ENCODE results near the gene PRRC2A.

The PRRC2A gene

GRCh38 chr6:31620586-31621319, at the start of gene PRRC2A:
TSS of gene PRRC2A (plus strand) at chr6:31620715. CDS start at chr6:31622790, 2,075 bp downstream.
- Histone ChIP-seq H3K36me3 (ENCODE audit: control insufficient read depth, insufficient read depth, low read length) (peaks cover 18% of the 10 kb centered on the region), H3K4me3 (ENCODE audit: low read length) (peak within 1 kb of the TSS; percentile 95), H3K4me1 (ENCODE audit: control insufficient read depth, insufficient read depth, low read length) (peaks cover 8% of the 10 kb centered on the region), H3K27me3 (ENCODE audit: control insufficient read depth, insufficient read depth, low read length) (peaks cover 2% of the 10 kb centered on the region), H3K9ac (ENCODE audit: low read length) (peak within 1 kb of the TSS; percentile 92), H3K27ac (ENCODE audit: low read depth, low read length) (peak within 1 kb of the TSS; percentile 94)

- no peak within 1 kb of the TSS for H3K9ac ChIP-seq (ENCODE audit: low read length)
- H3K36me3 ChIP-seq (ENCODE audit: control insufficient read depth, insufficient read depth, low read length), result no peaks in the 10 kb centered on the region
- no peaks in the 10 kb centered on the region for H3K27me3 ChIP-seq (ENCODE audit: control insufficient read depth, insufficient read depth, low read length)
- peaks cover 3% of the 10 kb centered on the region for H3K4me1 ChIP-seq (ENCODE audit: control insufficient read depth, insufficient read depth, low read length)
- no peak within 1 kb of the TSS for H3K27ac ChIP-seq (ENCODE audit: low read depth, low read length)
- peak within 1 kb of the TSS; percentile 46 for H3K4me3 ChIP-seq (ENCODE audit: low read length)
Observed at GRCh38 chr6:31572041-31572911, 48.2 kb upstream of the PRRC2A start, which contains the start of gene LTA. TSS of gene LTA (plus strand) at chr6:31572289. CDS start at chr6:31572743, 454 bp downstream.

GRCh38 chr6:31573239-31574105, 47.0 kb upstream of the PRRC2A start:
- H3K9ac ChIP-seq (ENCODE audit: low read length), result no peak overlapping the region
- no peaks in the 10 kb centered on the region for H3K27me3 ChIP-seq (ENCODE audit: control insufficient read depth, insufficient read depth, low read length)
- H3K4me1 ChIP-seq (ENCODE audit: control insufficient read depth, insufficient read depth, low read length), result peaks cover 3% of the 10 kb centered on the region
- H3K4me3 ChIP-seq (ENCODE audit: low read length), result no peak overlapping the region
- H3K36me3 ChIP-seq (ENCODE audit: control insufficient read depth, insufficient read depth, low read length), result no peaks in the 10 kb centered on the region
- H3K27ac ChIP-seq (ENCODE audit: low read depth, low read length), result no peak overlapping the region

- Histone ChIP-seq H3K4me1 (ENCODE audit: control insufficient read depth, insufficient read depth, low read length) (peaks cover 3% of the 10 kb centered on the region), H3K9ac (ENCODE audit: low read length) (no peak overlapping the region), H3K4me3 (ENCODE audit: low read length) (no peak overlapping the region), H3K27me3 (ENCODE audit: control insufficient read depth, insufficient read depth, low read length) (no peaks in the 10 kb centered on the region), H3K27ac (ENCODE audit: low read depth, low read length) (peak overlapping the region; percentile 70), H3K36me3 (ENCODE audit: control insufficient read depth, insufficient read depth, low read length) (no peaks in the 10 kb centered on the region)
Observed at GRCh38 chr6:31574106-31575061, 46.1 kb upstream of the PRRC2A start.

- H3K36me3 ChIP-seq (ENCODE audit: control insufficient read depth, insufficient read depth, low read length), result no peaks in the 10 kb centered on the region
- peaks cover 3% of the 10 kb centered on the region for H3K4me1 ChIP-seq (ENCODE audit: control insufficient read depth, insufficient read depth, low read length)
- H3K27ac ChIP-seq (ENCODE audit: low read depth, low read length), result peak within 1 kb of the TSS; percentile 70
- H3K4me3 ChIP-seq (ENCODE audit: low read length), result peak within 1 kb of the TSS; percentile 65
- H3K27me3 ChIP-seq (ENCODE audit: control insufficient read depth, insufficient read depth, low read length), result no peaks in the 10 kb centered on the region
- peak within 1 kb of the TSS; percentile 45 for H3K9ac ChIP-seq (ENCODE audit: low read length)
Observed at GRCh38 chr6:31575335-31575901, 45.1 kb upstream of the PRRC2A start, which contains the start of gene TNF. TSS of gene TNF (plus strand) at chr6:31575565. CDS start at chr6:31575742, 177 bp downstream.

- Histone ChIP-seq H3K36me3 (ENCODE audit: control insufficient read depth, insufficient read depth, low read length) (no peaks in the 10 kb centered on the region), H3K27me3 (ENCODE audit: control insufficient read depth, insufficient read depth, low read length) (no peaks in the 10 kb centered on the region), H3K27ac (ENCODE audit: low read depth, low read length) (peak overlapping the region; percentile 70), H3K4me3 (ENCODE audit: low read length) (peak overlapping the region; percentile 65), H3K4me1 (ENCODE audit: control insufficient read depth, insufficient read depth, low read length) (peaks cover 3% of the 10 kb centered on the region), H3K9ac (ENCODE audit: low read length) (peak overlapping the region; percentile 45)
Observed at GRCh38 chr6:31575952-31576685, 44.4 kb upstream of the PRRC2A start.

GRCh38 chr6:31576897-31577578, 43.5 kb upstream of the PRRC2A start:
- H3K9ac ChIP-seq (ENCODE audit: low read length), result no peak overlapping the region
- peak overlapping the region; percentile 65 for H3K4me3 ChIP-seq (ENCODE audit: low read length)
- H3K36me3 ChIP-seq (ENCODE audit: control insufficient read depth, insufficient read depth, low read length), result no peaks in the 10 kb centered on the region
- H3K27ac ChIP-seq (ENCODE audit: low read depth, low read length), result no peak overlapping the region
- peaks cover 3% of the 10 kb centered on the region for H3K4me1 ChIP-seq (ENCODE audit: control insufficient read depth, insufficient read depth, low read length)
- no peaks in the 10 kb centered on the region for H3K27me3 ChIP-seq (ENCODE audit: control insufficient read depth, insufficient read depth, low read length)

GRCh38 chr6:31577579-31577966, 42.9 kb upstream of the PRRC2A start:
- H3K27me3 ChIP-seq (ENCODE audit: control insufficient read depth, insufficient read depth, low read length), result no peaks in the 10 kb centered on the region
- H3K4me1 ChIP-seq (ENCODE audit: control insufficient read depth, insufficient read depth, low read length), result peaks cover 3% of the 10 kb centered on the region
- H3K9ac ChIP-seq (ENCODE audit: low read length), result no peak overlapping the region
- H3K27ac ChIP-seq (ENCODE audit: low read depth, low read length), result no peak overlapping the region
- no peaks in the 10 kb centered on the region for H3K36me3 ChIP-seq (ENCODE audit: control insufficient read depth, insufficient read depth, low read length)
- no peak overlapping the region for H3K4me3 ChIP-seq (ENCODE audit: low read length)

GRCh38 chr6:31578184-31579118, 42.1 kb upstream of the PRRC2A start:
- peaks cover 3% of the 10 kb centered on the region for H3K4me1 ChIP-seq (ENCODE audit: control insufficient read depth, insufficient read depth, low read length)
- H3K27ac ChIP-seq (ENCODE audit: low read depth, low read length), result no peak overlapping the region
- no peaks in the 10 kb centered on the region for H3K36me3 ChIP-seq (ENCODE audit: control insufficient read depth, insufficient read depth, low read length)
- H3K27me3 ChIP-seq (ENCODE audit: control insufficient read depth, insufficient read depth, low read length), result no peaks in the 10 kb centered on the region
- no peak overlapping the region for H3K9ac ChIP-seq (ENCODE audit: low read length)
- no peak overlapping the region for H3K4me3 ChIP-seq (ENCODE audit: low read length)
